Nephron (organoid): ENCODE data around the gene RPS19BP1.

ENCODE experiments used
- H3K27ac Mint-ChIP-seq, 3 experiments: 2 replicates each; pipeline ENCODE4 v1.8.0; 2020; ENCODE audit warnings: mixed read lengths in 3 of 3, mild to moderate bottlenecking in 2 of 3, moderate library complexity in 1 of 3
- H3K27me3 Mint-ChIP-seq: 2 replicates; pipeline ENCODE4 v1.8.0; 2021; ENCODE audit warnings: low read depth, mild to moderate bottlenecking, moderate library complexity, mixed read lengths
- H3K36me3 Mint-ChIP-seq: 2 replicates; pipeline ENCODE4 v1.8.0; 2020; ENCODE audit warnings: low read depth, mixed read lengths
- H3K4me1 Mint-ChIP-seq: 2 replicates; pipeline ENCODE4 v1.8.0; 2020; ENCODE audit warnings: mixed read lengths
- H3K4me3 Mint-ChIP-seq, 3 experiments: 2 replicates each; pipeline ENCODE4 v1.8.0; 2020; ENCODE audit warnings: mild to moderate bottlenecking in 3 of 3, mixed read lengths in 3 of 3, moderate library complexity in 2 of 3
- H3K9me3 Mint-ChIP-seq: 2 replicates; pipeline ENCODE4 v1.8.0; 2020; ENCODE audit warnings: mixed read lengths
- CTCF ChIP-seq, 3 experiments: fragments of 200-600 bp; sonication (generic); IDR thresholded peaks; one replicate each; pipeline ENCODE4 v1.5.0; 2021; ENCODE audit warnings: antibody characterized with exemption in 3 of 3; ENCODE audit not compliant: unreplicated experiment in 3 of 3

RPS19BP1 gene

GRCh38 chr22:39490966-39491680, 41.4 kb downstream of the RPS19BP1 start:
- no peaks in the 10 kb centered on the region for H3K27me3 Mint-ChIP-seq
- no peak overlapping the region for H3K27ac Mint-ChIP-seq
- no peaks in the 10 kb centered on the region for H3K9me3 Mint-ChIP-seq
- peaks cover 8% of the 10 kb centered on the region for H3K4me1 Mint-ChIP-seq
- H3K4me3 Mint-ChIP-seq: no peak overlapping the region
- H3K36me3 Mint-ChIP-seq: peaks cover 15% of the 10 kb centered on the region
- TF ChIP-seq CTCF (IDR thresholded peaks at IDR 0.05; ENCODE audit: unreplicated experiment in 3 of 3): no peak

GRCh38 chr22:39490135-39490798, 42.3 kb downstream of the RPS19BP1 start:
- H3K27me3 Mint-ChIP-seq: no peaks in the 10 kb centered on the region
- peaks cover 7% of the 10 kb centered on the region for H3K4me1 Mint-ChIP-seq
- no peaks in the 10 kb centered on the region for H3K9me3 Mint-ChIP-seq
- no peak for TF ChIP-seq CTCF (IDR thresholded peaks at IDR 0.05; ENCODE audit: unreplicated experiment in 3 of 3)
- peak overlapping the region in 2 of 3 experiments; percentile 5 to 48 for H3K27ac Mint-ChIP-seq
- H3K36me3 Mint-ChIP-seq: peaks cover 15% of the 10 kb centered on the region
- no peak overlapping the region for H3K4me3 Mint-ChIP-seq

GRCh38 chr22:39489094-39490068, 43.2 kb downstream of the RPS19BP1 start:
- Mint-ChIP-seq H3K27ac (peak overlapping the region in 2 of 3 experiments; percentile 5 to 48), H3K9me3 (no peaks in the 10 kb centered on the region), H3K4me3 (no peak overlapping the region), H3K4me1 (peaks cover 7% of the 10 kb centered on the region), H3K36me3 (peaks cover 15% of the 10 kb centered on the region), H3K27me3 (no peaks in the 10 kb centered on the region)
- TF ChIP-seq CTCF (IDR thresholded peaks at IDR 0.05; ENCODE audit: unreplicated experiment in 3 of 3): no peak

- Mint-ChIP-seq H3K4me3 (no peak overlapping the region), H3K4me1 (peaks cover 7% of the 10 kb centered on the region), H3K27me3 (no peaks in the 10 kb centered on the region), H3K27ac (no peak overlapping the region), H3K36me3 (peaks cover 15% of the 10 kb centered on the region), H3K9me3 (no peaks in the 10 kb centered on the region)
- TF ChIP-seq CTCF (IDR thresholded peaks at IDR 0.05; ENCODE audit: unreplicated experiment in 3 of 3): no peak
These were observed 43.9 kb downstream of the RPS19BP1 start for GRCh38 chr22:39488563-39489083.

- Mint-ChIP-seq H3K36me3 (peaks cover 15% of the 10 kb centered on the region), H3K4me1 (peaks cover 7% of the 10 kb centered on the region), H3K4me3 (no peak overlapping the region), H3K27ac (no peak overlapping the region), H3K9me3 (no peaks in the 10 kb centered on the region), H3K27me3 (no peaks in the 10 kb centered on the region)
- no peak for TF ChIP-seq CTCF (IDR thresholded peaks at IDR 0.05; ENCODE audit: unreplicated experiment in 3 of 3)
These were observed 44.6 kb downstream of the RPS19BP1 start for GRCh38 chr22:39487826-39488520.
